HL-60 (cell line): ENCODE measurements around the gene MGAT5.

ENCODE experiments used
- DNase-seq, 2 experiments: peaks; one replicate each; pipeline ENCODE4 v3.0.0-alpha.2; 2010 to 2020; ENCODE audit warnings: low read depth in 1 of 2, low spot score in 1 of 2
- H3K27ac ChIP-seq: fragments of 250-450 bp; sonication (Bioruptor Pico); replicated peaks from 2 replicates; pipeline ENCODE4 v1.5.1; 2020; ENCODE audit warnings: mild to moderate bottlenecking, moderate library complexity
- H3K27me3 ChIP-seq: fragments of 250-450 bp; sonication (Bioruptor Pico); 2 replicates; pipeline ENCODE4 v1.5.1; 2021; ENCODE audit warnings: mild to moderate bottlenecking, moderate library complexity; ENCODE audit not compliant: insufficient read depth, poor library complexity, severe bottlenecking
- H3K4me3 ChIP-seq: replicated peaks from 2 replicates; pipeline ENCODE4 v1.5.1; 2011; ENCODE audit warnings: mild to moderate bottlenecking, control low read depth, low read length; ENCODE audit not compliant: insufficient read depth
- CTCF ChIP-seq: IDR thresholded peaks from one replicate; pipeline ENCODE4 v1.5.1; 2011; ENCODE audit warnings: low read length, control low read depth, inconsistent platforms; ENCODE audit not compliant: insufficient read depth
- GABPA ChIP-seq: IDR thresholded peaks from 2 replicates; pipeline ENCODE4 v1.6.1; 2012; ENCODE audit warnings: low read depth
- POLR2AphosphoS5 ChIP-seq: IDR thresholded peaks from 2 replicates; pipeline ENCODE4 v1.6.1; 2012; ENCODE audit warnings: low read depth
- REST ChIP-seq: IDR thresholded peaks from 2 replicates; pipeline ENCODE4 v1.6.1; 2012; ENCODE audit warnings: low read depth; ENCODE audit not compliant: insufficient replicate concordance
- SPI1 ChIP-seq: IDR thresholded peaks from 2 replicates; pipeline ENCODE4 v1.6.1; 2012; ENCODE audit warnings: low read depth, mild to moderate bottlenecking, borderline replicate concordance

MGAT5 gene

GRCh38 chr2:134445116-134445515, 191.2 kb downstream of the MGAT5 start:
- H3K27me3 ChIP-seq = no peaks in the 10 kb centered on the region
- no peak for DNase-seq
- TF ChIP-seq CTCF (no peak), SPI1 (no peak), REST (no peak), GABPA (no peak), POLR2AphosphoS5 (no peak)
- no peak overlapping the region for H3K4me3 ChIP-seq
- H3K27ac ChIP-seq = no peak overlapping the region

- Histone ChIP-seq H3K27me3 (no peaks in the 10 kb centered on the region), H3K27ac (no peak overlapping the region), H3K4me3 (no peak overlapping the region)
- no peak for TF ChIP-seq SPI1
- no peak for TF ChIP-seq REST
- no peak for TF ChIP-seq CTCF
- DNase-seq = no peak
These were observed 192.1 kb downstream of the MGAT5 start for GRCh38 chr2:134445985-134446382.

- DNase-seq = no peak
- H3K27me3 ChIP-seq = no peaks in the 10 kb centered on the region
These were observed 192.6 kb downstream of the MGAT5 start for GRCh38 chr2:134446383-134447017.

More at GRCh38 chr2:134446383-134447017, 192.6 kb downstream of the MGAT5 start:
- TF ChIP-seq GABPA (no peak), SPI1 (no peak), REST (no peak), POLR2AphosphoS5 (no peak), CTCF (no peak)
- no peak overlapping the region for H3K27ac ChIP-seq
- no peak overlapping the region for H3K4me3 ChIP-seq
